LNCAP (cell line): ENCODE measurements around the gene DCTN1.

Source experiments
- TF ChIP-seq, protein P1 (sequence below): fragments of 450-650 bp; IDR thresholded peaks from 2 replicates; pipeline ENCODE4 v1.5.1; 2017; ENCODE audit warnings: mild to moderate bottlenecking

The DCTN1 gene

DNA sequence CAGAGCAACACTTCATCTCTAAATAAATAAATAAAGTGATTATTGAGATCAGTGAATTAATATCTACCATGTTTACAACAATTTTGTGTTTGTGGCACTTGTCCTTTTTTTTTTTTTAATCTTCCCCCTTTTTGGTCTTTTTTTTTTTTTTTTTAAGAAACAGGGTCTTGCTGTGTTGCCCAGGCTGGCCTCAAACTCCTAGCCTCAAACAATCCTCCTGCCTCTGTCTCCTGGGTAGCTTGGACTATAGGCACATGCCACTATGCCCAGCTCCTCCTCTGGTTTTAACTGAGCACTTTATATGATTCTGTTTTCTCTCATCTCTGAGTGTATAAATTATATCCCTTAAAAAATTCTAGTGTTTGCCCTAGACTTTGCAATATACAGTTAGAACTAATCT lies 67.2 kb downstream of the DCTN1 start:
- TF ChIP-seq, protein P1, sequence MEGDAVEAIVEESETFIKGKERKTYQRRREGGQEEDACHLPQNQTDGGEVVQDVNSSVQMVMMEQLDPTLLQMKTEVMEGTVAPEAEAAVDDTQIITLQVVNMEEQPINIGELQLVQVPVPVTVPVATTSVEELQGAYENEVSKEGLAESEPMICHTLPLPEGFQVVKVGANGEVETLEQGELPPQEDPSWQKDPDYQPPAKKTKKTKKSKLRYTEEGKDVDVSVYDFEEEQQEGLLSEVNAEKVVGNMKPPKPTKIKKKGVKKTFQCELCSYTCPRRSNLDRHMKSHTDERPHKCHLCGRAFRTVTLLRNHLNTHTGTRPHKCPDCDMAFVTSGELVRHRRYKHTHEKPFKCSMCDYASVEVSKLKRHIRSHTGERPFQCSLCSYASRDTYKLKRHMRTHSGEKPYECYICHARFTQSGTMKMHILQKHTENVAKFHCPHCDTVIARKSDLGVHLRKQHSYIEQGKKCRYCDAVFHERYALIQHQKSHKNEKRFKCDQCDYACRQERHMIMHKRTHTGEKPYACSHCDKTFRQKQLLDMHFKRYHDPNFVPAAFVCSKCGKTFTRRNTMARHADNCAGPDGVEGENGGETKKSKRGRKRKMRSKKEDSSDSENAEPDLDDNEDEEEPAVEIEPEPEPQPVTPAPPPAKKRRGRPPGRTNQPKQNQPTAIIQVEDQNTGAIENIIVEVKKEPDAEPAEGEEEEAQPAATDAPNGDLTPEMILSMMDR: no peak
